ENCODE results near the gene HEY2.

GRCh38 chr6:125793863-125794262 is 44.4 kb downstream of the HEY2 start:
- TF ChIP-seq, protein P1, sequence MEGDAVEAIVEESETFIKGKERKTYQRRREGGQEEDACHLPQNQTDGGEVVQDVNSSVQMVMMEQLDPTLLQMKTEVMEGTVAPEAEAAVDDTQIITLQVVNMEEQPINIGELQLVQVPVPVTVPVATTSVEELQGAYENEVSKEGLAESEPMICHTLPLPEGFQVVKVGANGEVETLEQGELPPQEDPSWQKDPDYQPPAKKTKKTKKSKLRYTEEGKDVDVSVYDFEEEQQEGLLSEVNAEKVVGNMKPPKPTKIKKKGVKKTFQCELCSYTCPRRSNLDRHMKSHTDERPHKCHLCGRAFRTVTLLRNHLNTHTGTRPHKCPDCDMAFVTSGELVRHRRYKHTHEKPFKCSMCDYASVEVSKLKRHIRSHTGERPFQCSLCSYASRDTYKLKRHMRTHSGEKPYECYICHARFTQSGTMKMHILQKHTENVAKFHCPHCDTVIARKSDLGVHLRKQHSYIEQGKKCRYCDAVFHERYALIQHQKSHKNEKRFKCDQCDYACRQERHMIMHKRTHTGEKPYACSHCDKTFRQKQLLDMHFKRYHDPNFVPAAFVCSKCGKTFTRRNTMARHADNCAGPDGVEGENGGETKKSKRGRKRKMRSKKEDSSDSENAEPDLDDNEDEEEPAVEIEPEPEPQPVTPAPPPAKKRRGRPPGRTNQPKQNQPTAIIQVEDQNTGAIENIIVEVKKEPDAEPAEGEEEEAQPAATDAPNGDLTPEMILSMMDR (IDR thresholded peaks at IDR 0.05) = no peak
- no peak for TF ChIP-seq POLR2A (IDR thresholded peaks at IDR 0.05)
- no peak for TF ChIP-seq POLR2AphosphoS5 (IDR thresholded peaks at IDR 0.05)
